ENCODE measurements around the gene CRABP2. TPM values are rescaled to one million over a fixed set of nuclear protein-coding genes. Genes with fewer than 3 reads are reported as not detected.
A peak's percentile ranks its signal among the peaks of the same experiment; 100 is the strongest.

CRABP2 gene
- total and polyA plus RNA-seq, 10 of the 15 experiments (the other 5 are each of a cell fraction or from before 2014, with no cell fraction given), result 0.21 to 1.3 (median 0.41) TPM

- TF ChIP-seq MEF2A (IDR thresholded peaks at IDR 0.05; ENCODE audit: insufficient read depth, low read depth, low read length) (no peak), POU2F2 (IDR thresholded peaks at IDR 0.05; ENCODE audit: borderline replicate concordance, low read depth, low read length) (no peak), IKZF1 (conservative IDR thresholded peaks at IDR 0.05) (peak; percentile 73), FOXM1 (IDR thresholded peaks at IDR 0.05; ENCODE audit: low read depth, low read length) (no peak), ATF7 (IDR thresholded peaks at IDR 0.05; ENCODE audit: low read depth) (no peak), GABPA (IDR thresholded peaks at IDR 0.05; ENCODE audit: low read depth) (no peak), FOXK2 (IDR thresholded peaks at IDR 0.05) (no peak), FOS (IDR thresholded peaks at IDR 0.05; ENCODE audit: borderline replicate concordance, extremely low read depth, insufficient read length) (no peak), ZNF274 (IDR thresholded peaks at IDR 0.05; ENCODE audit: insufficient read depth, insufficient read length) (no peak), HDGF (IDR thresholded peaks at IDR 0.05) (peak; percentile 85), ZSCAN29 (IDR thresholded peaks at IDR 0.05) (no peak), CREB1 (IDR thresholded peaks at IDR 0.05; ENCODE audit: low read depth) (no peak), ESRRA (IDR thresholded peaks at IDR 0.05; ENCODE audit: low read length) (no peak)
- TF ChIP-seq, protein P1, sequence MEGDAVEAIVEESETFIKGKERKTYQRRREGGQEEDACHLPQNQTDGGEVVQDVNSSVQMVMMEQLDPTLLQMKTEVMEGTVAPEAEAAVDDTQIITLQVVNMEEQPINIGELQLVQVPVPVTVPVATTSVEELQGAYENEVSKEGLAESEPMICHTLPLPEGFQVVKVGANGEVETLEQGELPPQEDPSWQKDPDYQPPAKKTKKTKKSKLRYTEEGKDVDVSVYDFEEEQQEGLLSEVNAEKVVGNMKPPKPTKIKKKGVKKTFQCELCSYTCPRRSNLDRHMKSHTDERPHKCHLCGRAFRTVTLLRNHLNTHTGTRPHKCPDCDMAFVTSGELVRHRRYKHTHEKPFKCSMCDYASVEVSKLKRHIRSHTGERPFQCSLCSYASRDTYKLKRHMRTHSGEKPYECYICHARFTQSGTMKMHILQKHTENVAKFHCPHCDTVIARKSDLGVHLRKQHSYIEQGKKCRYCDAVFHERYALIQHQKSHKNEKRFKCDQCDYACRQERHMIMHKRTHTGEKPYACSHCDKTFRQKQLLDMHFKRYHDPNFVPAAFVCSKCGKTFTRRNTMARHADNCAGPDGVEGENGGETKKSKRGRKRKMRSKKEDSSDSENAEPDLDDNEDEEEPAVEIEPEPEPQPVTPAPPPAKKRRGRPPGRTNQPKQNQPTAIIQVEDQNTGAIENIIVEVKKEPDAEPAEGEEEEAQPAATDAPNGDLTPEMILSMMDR (IDR thresholded peaks at IDR 0.05 in 2 of 3, conservative IDR thresholded peaks at IDR 0.05 in 1 of 3; ENCODE audit: control insufficient read depth in 2 of 3, extremely low read depth in 1 of 3, insufficient read depth in 1 of 3, low read depth in 3 of 3, low read length in 3 of 3), result peak in 2 of 3 experiments; percentile 7 to 18; a peak in 2 of 6 replicates
- TF ChIP-seq, protein P2, sequence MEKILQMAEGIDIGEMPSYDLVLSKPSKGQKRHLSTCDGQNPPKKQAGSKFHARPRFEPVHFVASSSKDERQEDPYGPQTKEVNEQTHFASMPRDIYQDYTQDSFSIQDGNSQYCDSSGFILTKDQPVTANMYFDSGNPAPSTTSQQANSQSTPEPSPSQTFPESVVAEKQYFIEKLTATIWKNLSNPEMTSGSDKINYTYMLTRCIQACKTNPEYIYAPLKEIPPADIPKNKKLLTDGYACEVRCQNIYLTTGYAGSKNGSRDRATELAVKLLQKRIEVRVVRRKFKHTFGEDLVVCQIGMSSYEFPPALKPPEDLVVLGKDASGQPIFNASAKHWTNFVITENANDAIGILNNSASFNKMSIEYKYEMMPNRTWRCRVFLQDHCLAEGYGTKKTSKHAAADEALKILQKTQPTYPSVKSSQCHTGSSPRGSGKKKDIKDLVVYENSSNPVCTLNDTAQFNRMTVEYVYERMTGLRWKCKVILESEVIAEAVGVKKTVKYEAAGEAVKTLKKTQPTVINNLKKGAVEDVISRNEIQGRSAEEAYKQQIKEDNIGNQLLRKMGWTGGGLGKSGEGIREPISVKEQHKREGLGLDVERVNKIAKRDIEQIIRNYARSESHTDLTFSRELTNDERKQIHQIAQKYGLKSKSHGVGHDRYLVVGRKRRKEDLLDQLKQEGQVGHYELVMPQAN (conservative IDR thresholded peaks at IDR 0.05), result peak; percentile 70
- TF ChIP-seq, protein P3, sequence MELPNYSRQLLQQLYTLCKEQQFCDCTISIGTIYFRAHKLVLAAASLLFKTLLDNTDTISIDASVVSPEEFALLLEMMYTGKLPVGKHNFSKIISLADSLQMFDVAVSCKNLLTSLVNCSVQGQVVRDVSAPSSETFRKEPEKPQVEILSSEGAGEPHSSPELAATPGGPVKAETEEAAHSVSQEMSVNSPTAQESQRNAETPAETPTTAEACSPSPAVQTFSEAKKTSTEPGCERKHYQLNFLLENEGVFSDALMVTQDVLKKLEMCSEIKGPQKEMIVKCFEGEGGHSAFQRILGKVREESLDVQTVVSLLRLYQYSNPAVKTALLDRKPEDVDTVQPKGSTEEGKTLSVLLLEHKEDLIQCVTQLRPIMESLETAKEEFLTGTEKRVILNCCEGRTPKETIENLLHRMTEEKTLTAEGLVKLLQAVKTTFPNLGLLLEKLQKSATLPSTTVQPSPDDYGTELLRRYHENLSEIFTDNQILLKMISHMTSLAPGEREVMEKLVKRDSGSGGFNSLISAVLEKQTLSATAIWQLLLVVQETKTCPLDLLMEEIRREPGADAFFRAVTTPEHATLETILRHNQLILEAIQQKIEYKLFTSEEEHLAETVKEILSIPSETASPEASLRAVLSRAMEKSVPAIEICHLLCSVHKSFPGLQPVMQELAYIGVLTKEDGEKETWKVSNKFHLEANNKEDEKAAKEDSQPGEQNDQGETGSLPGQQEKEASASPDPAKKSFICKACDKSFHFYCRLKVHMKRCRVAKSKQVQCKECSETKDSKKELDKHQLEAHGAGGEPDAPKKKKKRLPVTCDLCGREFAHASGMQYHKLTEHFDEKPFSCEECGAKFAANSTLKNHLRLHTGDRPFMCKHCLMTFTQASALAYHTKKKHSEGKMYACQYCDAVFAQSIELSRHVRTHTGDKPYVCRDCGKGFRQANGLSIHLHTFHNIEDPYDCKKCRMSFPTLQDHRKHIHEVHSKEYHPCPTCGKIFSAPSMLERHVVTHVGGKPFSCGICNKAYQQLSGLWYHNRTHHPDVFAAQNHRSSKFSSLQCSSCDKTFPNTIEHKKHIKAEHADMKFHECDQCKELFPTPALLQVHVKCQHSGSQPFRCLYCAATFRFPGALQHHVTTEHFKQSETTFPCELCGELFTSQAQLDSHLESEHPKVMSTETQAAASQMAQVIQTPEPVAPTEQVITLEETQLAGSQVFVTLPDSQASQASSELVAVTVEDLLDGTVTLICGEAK (IDR thresholded peaks at IDR 0.05; ENCODE audit: borderline replicate concordance), result no peak; the same call in 1 of the 2 replicates
- TF ChIP-seq, protein P4, sequence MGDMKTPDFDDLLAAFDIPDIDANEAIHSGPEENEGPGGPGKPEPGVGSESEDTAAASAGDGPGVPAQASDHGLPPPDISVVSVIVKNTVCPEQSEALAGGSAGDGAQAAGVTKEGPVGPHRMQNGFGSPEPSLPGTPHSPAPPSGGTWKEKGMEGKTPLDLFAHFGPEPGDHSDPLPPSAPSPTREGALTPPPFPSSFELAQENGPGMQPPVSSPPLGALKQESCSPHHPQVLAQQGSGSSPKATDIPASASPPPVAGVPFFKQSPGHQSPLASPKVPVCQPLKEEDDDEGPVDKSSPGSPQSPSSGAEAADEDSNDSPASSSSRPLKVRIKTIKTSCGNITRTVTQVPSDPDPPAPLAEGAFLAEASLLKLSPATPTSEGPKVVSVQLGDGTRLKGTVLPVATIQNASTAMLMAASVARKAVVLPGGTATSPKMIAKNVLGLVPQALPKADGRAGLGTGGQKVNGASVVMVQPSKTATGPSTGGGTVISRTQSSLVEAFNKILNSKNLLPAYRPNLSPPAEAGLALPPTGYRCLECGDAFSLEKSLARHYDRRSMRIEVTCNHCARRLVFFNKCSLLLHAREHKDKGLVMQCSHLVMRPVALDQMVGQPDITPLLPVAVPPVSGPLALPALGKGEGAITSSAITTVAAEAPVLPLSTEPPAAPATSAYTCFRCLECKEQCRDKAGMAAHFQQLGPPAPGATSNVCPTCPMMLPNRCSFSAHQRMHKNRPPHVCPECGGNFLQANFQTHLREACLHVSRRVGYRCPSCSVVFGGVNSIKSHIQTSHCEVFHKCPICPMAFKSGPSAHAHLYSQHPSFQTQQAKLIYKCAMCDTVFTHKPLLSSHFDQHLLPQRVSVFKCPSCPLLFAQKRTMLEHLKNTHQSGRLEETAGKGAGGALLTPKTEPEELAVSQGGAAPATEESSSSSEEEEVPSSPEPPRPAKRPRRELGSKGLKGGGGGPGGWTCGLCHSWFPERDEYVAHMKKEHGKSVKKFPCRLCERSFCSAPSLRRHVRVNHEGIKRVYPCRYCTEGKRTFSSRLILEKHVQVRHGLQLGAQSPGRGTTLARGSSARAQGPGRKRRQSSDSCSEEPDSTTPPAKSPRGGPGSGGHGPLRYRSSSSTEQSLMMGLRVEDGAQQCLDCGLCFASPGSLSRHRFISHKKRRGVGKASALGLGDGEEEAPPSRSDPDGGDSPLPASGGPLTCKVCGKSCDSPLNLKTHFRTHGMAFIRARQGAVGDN (IDR thresholded peaks at IDR 0.05), result no peak
Measured at GRCh38 chr1:156746728-156747631, 41.6 kb upstream of the CRABP2 start (continued).

All from GM12878 (cell line).